K562 (cell line): ENCODE results near the gene WBP1. TPM values are rescaled to one million over a fixed set of nuclear protein-coding genes. Genes with fewer than 3 reads are reported as not detected.
A peak's percentile ranks its signal among the peaks of the same experiment; 100 is the strongest.

Experiments
- ATAC-seq: fragments of 200-7000 bp; cut with Tn5 transposase; 3 replicates; pipeline ENCODE4 v1.9.1; 2020; ENCODE audit warnings: moderate library complexity
- BruUV-seq: library from RNA; stranded (reverse); fragments of 400-500 nt; replicated peaks from 2 replicates; lab custom pipeline; 2021; lab: Mats Ljungman, UMichigan
- CTCF ChIA-PET: fragments of 300-600 bp; formaldehyde crosslinking; extraction: SDS; loops from one replicate; lab custom pipeline; 2021; ENCODE audit warnings: low intra/inter-chr PET ratio; lab: Yijun Ruan, JAX
- POLR2A ChIA-PET: fragments of 300-600, 350-650 bp; sonication (Branson Sonifier 250); formaldehyde crosslinking; extraction: SDS; loops from one replicate; lab custom pipeline; 2021; ENCODE audit warnings: antibody characterized with exemption, inconsistent platforms; lab: Yijun Ruan, JAX
- DNase-seq, 4 experiments: peaks; one replicate each; pipeline versions ENCODE4 v3.0.0 to v3.0.0-alpha.2; 2011 to 2018; ENCODE audit warnings: low spot score in 3 of 4, mixed read lengths in 3 of 4; ENCODE audit errors: extremely low read depth in 1 of 4
- FAIRE-seq: peaks from 2 replicates; lab custom pipeline; 2011; peaks lifted over from hg19 to GRCh38; lab: Jason Lieb, UNC
- H2AFZ ChIP-seq: 2 replicates; pipeline ENCODE4 v1.6.0; 2011; ENCODE audit warnings: low read depth, low read length, control low read depth, inconsistent platforms
- H3K27ac ChIP-seq: fragments of 200-600 bp; 3 replicates; pipeline ENCODE4 v1.8.0; 2011; ENCODE audit warnings: low read depth, mild to moderate bottlenecking, control low read depth, inconsistent platforms, low read length, moderate library complexity, mixed read lengths; ENCODE audit errors: extremely low read depth
- H3K27me3 ChIP-seq, 2 experiments: fragments of 300-600 bp in 1 of 2; 2 replicates in 1 of 2; 3 replicates in 1 of 2; pipeline versions ENCODE4 v1.6.0 to v1.8.0; 2011; ENCODE audit warnings: inconsistent platforms in 2 of 2, low read length in 2 of 2, mild to moderate bottlenecking in 1 of 2, mixed read lengths in 1 of 2, moderate library complexity in 1 of 2; ENCODE audit not compliant: control insufficient read depth in 2 of 2, insufficient read depth in 2 of 2
- H3K36me3 ChIP-seq: fragments of 300-600 bp; 3 replicates; pipeline ENCODE4 v1.8.0; 2011; ENCODE audit warnings: mild to moderate bottlenecking, low read length, inconsistent platforms; ENCODE audit not compliant: control insufficient read depth, insufficient read depth
- H3K4me1 ChIP-seq, 2 experiments: fragments of 200-600 bp in 1 of 2; replicated peaks in 1 of 2; 2 replicates in 1 of 2; 3 replicates in 1 of 2; pipeline versions ENCODE4 v1.5.1 to v1.8.0; 2011; ENCODE audit warnings: inconsistent platforms in 2 of 2, low read length in 2 of 2, mild to moderate bottlenecking in 1 of 2, mixed read lengths in 1 of 2, moderate library complexity in 1 of 2; ENCODE audit not compliant: control insufficient read depth in 2 of 2, insufficient read depth in 2 of 2
- H3K4me2 ChIP-seq: 2 replicates; pipeline ENCODE4 v1.6.1; 2011; ENCODE audit warnings: low read length, control low read depth, inconsistent platforms, mixed read lengths; ENCODE audit not compliant: insufficient read depth
- H3K4me3 ChIP-seq: fragments of 200-600 bp; sonication (generic), shearing (Covaris generic); 2 replicates; pipeline ENCODE4 v1.5.1; 2016; ENCODE audit warnings: control low read depth, inconsistent platforms
- H3K79me2 ChIP-seq: fragments of 200-600 bp; 3 replicates; pipeline ENCODE4 v1.8.0; 2011; ENCODE audit warnings: low read length, inconsistent platforms; ENCODE audit not compliant: control insufficient read depth, insufficient read depth
- H3K9ac ChIP-seq, 2 experiments: 2 replicates each; pipeline versions ENCODE4 v1.6.0 to v1.6.1; 2011; ENCODE audit warnings: low read depth in 2 of 2, low read length in 2 of 2, control low read depth in 1 of 2, inconsistent platforms in 1 of 2, mild to moderate bottlenecking in 1 of 2, mixed read lengths in 1 of 2; ENCODE audit not compliant: insufficient read depth in 1 of 2
- H3K9me1 ChIP-seq: one replicate; pipeline ENCODE4 v1.6.0; 2011; ENCODE audit warnings: inconsistent platforms, mild to moderate bottlenecking, low read length, moderate library complexity; ENCODE audit not compliant: control insufficient read depth, insufficient read depth
- H3K9me3 ChIP-seq: replicated peaks from 2 replicates; pipeline ENCODE4 v1.5.1; 2011; ENCODE audit warnings: low read depth, low read length, inconsistent platforms; ENCODE audit not compliant: control insufficient read depth, insufficient read depth
- H4K20me1 ChIP-seq: replicated peaks from 2 replicates; pipeline ENCODE4 v1.6.1; 2011; ENCODE audit warnings: low read length, inconsistent platforms, mixed read lengths; ENCODE audit not compliant: control insufficient read depth, insufficient read depth
- CBFA2T2 ChIP-seq: fragments of 450-650 bp; conservative IDR thresholded peaks from 2 replicates; pipeline ENCODE4 v1.6.1; 2017; ENCODE audit warnings: mild to moderate bottlenecking
- CBX3 ChIP-seq, 2 experiments: IDR thresholded peaks; 1 replicate in 1 of 2; 2 replicates in 1 of 2; pipeline ENCODE4 v1.6.1; 2012; ENCODE audit warnings: inconsistent platforms in 2 of 2, low read length in 2 of 2, borderline replicate concordance in 1 of 2, control low read depth in 1 of 2
- DEAF1 ChIP-seq: fragments of 450-650 bp; formaldehyde crosslinking; IDR thresholded peaks from 2 replicates; pipeline ENCODE4 v1.4.0; 2020; ENCODE audit warnings: mild to moderate bottlenecking, moderate library complexity
- ELF4 ChIP-seq: fragments of 450-650 bp; formaldehyde crosslinking; IDR thresholded peaks from 2 replicates; pipeline ENCODE4 v1.4.0; 2022; ENCODE audit warnings: missing genetic modification characterization
- FIP1L1 ChIP-seq: fragments of 200-400 bp; formaldehyde crosslinking; IDR thresholded peaks from 2 replicates; pipeline ENCODE4 v1.6.1; 2018; ENCODE audit warnings: mild to moderate bottlenecking, low read depth, low read length; ENCODE audit not compliant: poor library complexity, severe bottlenecking
- KAT2B ChIP-seq: IDR thresholded peaks from one replicate; pipeline ENCODE4 v1.6.1; 2012; ENCODE audit warnings: low read depth, mild to moderate bottlenecking, control low read depth, inconsistent platforms, low read length, moderate library complexity
- NR4A1 ChIP-seq, 2 experiments: fragments of 250-450 bp in 1 of 2; fragments of 450-650 bp in 1 of 2; sonication (Bioruptor Pico) in 1 of 2; IDR thresholded peaks; 2 replicates each; pipeline versions ENCODE4 v1.4.0 to v1.6.1; 2016 to 2020; ENCODE audit warnings: mild to moderate bottlenecking in 2 of 2, missing compliant biosample characterization in 1 of 2, missing genetic modification characterization in 1 of 2, moderate library complexity in 1 of 2
- SMARCC2 ChIP-seq: fragments of 450-650 bp; IDR thresholded peaks from 2 replicates; pipeline ENCODE4 v1.6.1; 2017; ENCODE audit warnings: antibody characterized with exemption, moderate library complexity, mild to moderate bottlenecking, low read depth
- TFAM ChIP-seq: fragments of 250-450 bp; sonication (Bioruptor Pico); conservative IDR thresholded peaks from 2 replicates; pipeline ENCODE4 v1.5.0; 2021; ENCODE audit warnings: mild to moderate bottlenecking, moderate library complexity
- XRCC4 ChIP-seq: IDR thresholded peaks from one replicate; pipeline ENCODE4 v1.6.1; 2011; ENCODE audit not compliant: insufficient read depth, insufficient read length; ENCODE audit errors: extremely low read depth
- ZKSCAN8 ChIP-seq: fragments of 200-800 bp; sonication (Bioruptor generic); IDR thresholded peaks from 2 replicates; pipeline ENCODE4 v1.6.1; 2016; ENCODE audit warnings: missing genetic modification characterization, missing compliant biosample characterization
- ZNF175 ChIP-seq: fragments of 200-800 bp; sonication (Bioruptor generic); IDR thresholded peaks from 2 replicates; pipeline ENCODE4 v1.6.1; 2016; ENCODE audit warnings: low read depth, mild to moderate bottlenecking, missing genetic modification characterization, missing compliant biosample characterization
- WGBS: fragments of 100-300 bp; shearing (Covaris generic); methylation state at CpG from one replicate; pipeline ENCODE4 v1.1.6; 2016; ENCODE audit warnings: low coverage, mixed read lengths; ENCODE audit not compliant: insufficient coverage; ENCODE audit errors: missing lambda C conversion rate; 5-methylcytosine and 5-hydroxymethylcytosine counted together
- in situ Hi-C: fragments of 300-500 bp; cut with MboI; formaldehyde crosslinking; loops from 4 replicates; pipeline ENCODE4 v1.15.0; 2018; ENCODE audit warnings: inconsistent platforms, mixed read lengths
- intact Hi-C: fragments of 100-400 bp; cut with micrococcal nuclease; formaldehyde crosslinking; loops from 2 replicates; pipeline ENCODE4 v1.14.2; 2022
- polyA plus RNA-seq, 8 experiments: library from polyadenylated mRNA; depleted of rRNA in 4 of 8; stranded (reverse) in 5 of 8; unstranded in 3 of 8; fragments of >200 nt; fragmentation: Nextera tagmentation in 2 of 8; fragmentation: Illumina TruSeq in 1 of 8; extraction: Ambion mirVana in 2 of 8; extraction: Trizol in 1 of 8; gene quantifications; 2 replicates each; pipeline versions ENCODE4 v1.2.1 to v1.2.3, GENCODE V29; 2011 to 2014; ENCODE audit warnings: inconsistent platforms in 1 of 8, missing spikeins in 1 of 8
- total RNA-seq, 7 experiments: library from RNA; depleted of rRNA in 6 of 7; stranded (reverse); fragments of >200 nt in 6 of 7; fragmentation: Illumina TruSeq in 2 of 7; extraction: Trizol in 2 of 7; gene quantifications; 2 replicates each; pipeline versions ENCODE4 v1.2.1 to v1.2.3, GENCODE V29; 2011 to 2021; ENCODE audit warnings: low replicate concordance in 1 of 7
- TF ChIP-seq, protein P1 (sequence below): sonication (generic); formaldehyde crosslinking; IDR thresholded peaks from 2 replicates; pipeline ENCODE4 v1.8.0; 2022; ENCODE audit warnings: missing genetic modification reagents, mild to moderate bottlenecking, borderline replicate concordance
- TF ChIP-seq, protein P2 (sequence below): fragments of 250-450 bp; sonication (Bioruptor Pico); IDR thresholded peaks from 2 replicates; pipeline ENCODE4 v1.9.0; 2021; ENCODE audit warnings: mild to moderate bottlenecking
- TF ChIP-seq, protein P3 (sequence below): fragments of 450-650 bp; conservative IDR thresholded peaks from 2 replicates; pipeline ENCODE4 v1.6.1; 2016; ENCODE audit warnings: missing genetic modification characterization, low read depth, mild to moderate bottlenecking, missing compliant biosample characterization, moderate library complexity

The WBP1 gene
- total and polyA plus RNA-seq, 9 of the 15 experiments (the other 6 are each of a cell fraction or from before 2014, with no cell fraction given) = 1.9 to 27.7 (median 14.2) TPM

DNA sequence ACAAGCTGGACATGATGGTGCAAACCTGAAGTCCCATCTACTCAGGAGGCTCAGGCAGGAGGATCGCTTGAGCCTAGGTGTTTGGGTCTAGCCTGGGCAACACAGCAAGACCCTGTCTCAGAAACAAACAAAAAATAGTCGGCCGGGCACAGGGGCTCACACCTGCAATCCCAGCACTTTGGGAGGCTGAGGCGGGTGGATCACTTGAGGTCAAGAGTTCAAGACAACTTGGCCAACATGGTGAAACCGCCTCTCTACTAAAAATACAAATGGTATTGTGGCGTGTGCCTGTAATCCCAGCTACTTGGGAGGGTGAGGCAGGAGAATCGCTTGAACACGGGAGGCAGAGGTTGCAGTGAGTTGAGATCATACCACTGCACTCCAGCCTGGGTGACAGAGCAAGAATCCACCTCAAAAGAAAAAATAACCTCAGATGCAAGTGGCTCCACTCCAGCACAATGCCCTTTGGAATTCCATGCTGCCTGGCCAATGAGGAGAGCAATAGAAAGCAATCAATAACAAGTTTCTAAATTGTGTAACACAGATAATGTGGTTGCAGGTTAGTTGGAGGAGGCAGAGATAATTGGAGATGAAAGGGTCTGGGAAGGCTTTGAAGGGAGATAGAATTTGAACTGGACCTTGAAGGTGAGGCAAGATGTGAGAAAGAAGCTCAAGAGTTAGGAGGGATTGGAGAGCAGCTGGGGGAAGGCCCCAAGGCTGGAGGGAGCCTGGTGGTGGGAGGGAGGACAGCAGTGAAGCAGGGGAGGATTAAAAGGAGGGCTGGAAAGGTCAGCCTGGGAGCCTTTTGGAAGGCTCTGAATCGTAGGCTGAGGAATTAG lies 30.6 kb downstream of the WBP1 start:
- 73% methylated on average over 9 of the region's 9 CpGs for WGBS
- TF ChIP-seq, protein P1, sequence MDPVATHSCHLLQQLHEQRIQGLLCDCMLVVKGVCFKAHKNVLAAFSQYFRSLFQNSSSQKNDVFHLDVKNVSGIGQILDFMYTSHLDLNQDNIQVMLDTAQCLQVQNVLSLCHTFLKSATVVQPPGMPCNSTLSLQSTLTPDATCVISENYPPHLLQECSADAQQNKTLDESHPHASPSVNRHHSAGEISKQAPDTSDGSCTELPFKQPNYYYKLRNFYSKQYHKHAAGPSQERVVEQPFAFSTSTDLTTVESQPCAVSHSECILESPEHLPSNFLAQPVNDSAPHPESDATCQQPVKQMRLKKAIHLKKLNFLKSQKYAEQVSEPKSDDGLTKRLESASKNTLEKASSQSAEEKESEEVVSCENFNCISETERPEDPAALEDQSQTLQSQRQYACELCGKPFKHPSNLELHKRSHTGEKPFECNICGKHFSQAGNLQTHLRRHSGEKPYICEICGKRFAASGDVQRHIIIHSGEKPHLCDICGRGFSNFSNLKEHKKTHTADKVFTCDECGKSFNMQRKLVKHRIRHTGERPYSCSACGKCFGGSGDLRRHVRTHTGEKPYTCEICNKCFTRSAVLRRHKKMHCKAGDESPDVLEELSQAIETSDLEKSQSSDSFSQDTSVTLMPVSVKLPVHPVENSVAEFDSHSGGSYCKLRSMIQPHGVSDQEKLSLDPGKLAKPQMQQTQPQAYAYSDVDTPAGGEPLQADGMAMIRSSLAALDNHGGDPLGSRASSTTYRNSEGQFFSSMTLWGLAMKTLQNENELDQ (CRISPR knock-in tag) = no peak
- TF ChIP-seq NR4A1 (CRISPR knock-in tag; IDR thresholded peaks at IDR 0.05) (no peak), NR4A1 (tag; IDR thresholded peaks at IDR 0.05) (no peak), DEAF1 (no peak), KAT2B (no peak), ZKSCAN8 (no peak), ZNF175 (CRISPR knock-in tag) (no peak), CBFA2T2 (no peak), XRCC4 (no peak), TFAM (CRISPR knock-in tag) (no peak), ELF4 (CRISPR knock-in tag) (no peak), CBX3 (IDR thresholded peaks at IDR 0.05; ENCODE audit: borderline replicate concordance in 1 of 2, low read length in 2 of 2) (no peak), SMARCC2 (no peak), FIP1L1 (no peak)
- TF ChIP-seq, protein P2, sequence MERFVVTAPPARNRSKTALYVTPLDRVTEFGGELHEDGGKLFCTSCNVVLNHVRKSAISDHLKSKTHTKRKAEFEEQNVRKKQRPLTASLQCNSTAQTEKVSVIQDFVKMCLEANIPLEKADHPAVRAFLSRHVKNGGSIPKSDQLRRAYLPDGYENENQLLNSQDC (CRISPR knock-in tag) = no peak
- TF ChIP-seq, protein P3, sequence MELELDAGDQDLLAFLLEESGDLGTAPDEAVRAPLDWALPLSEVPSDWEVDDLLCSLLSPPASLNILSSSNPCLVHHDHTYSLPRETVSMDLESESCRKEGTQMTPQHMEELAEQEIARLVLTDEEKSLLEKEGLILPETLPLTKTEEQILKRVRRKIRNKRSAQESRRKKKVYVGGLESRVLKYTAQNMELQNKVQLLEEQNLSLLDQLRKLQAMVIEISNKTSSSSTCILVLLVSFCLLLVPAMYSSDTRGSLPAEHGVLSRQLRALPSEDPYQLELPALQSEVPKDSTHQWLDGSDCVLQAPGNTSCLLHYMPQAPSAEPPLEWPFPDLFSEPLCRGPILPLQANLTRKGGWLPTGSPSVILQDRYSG (tag) = no peak

More for the DNA sequence above, 30.6 kb downstream of the WBP1 start:
- Histone ChIP-seq H4K20me1 (no peaks in the 10 kb centered on the region), H3K4me3 (no peak overlapping the region), H3K9ac (peak overlapping the region in 1 of 2 experiments; percentile 52; a peak in 1 of 4 replicates), H3K4me1 (peaks cover 4 to 8% of the 10 kb centered on the region in 2 experiments; a peak in 4 of 5 replicates), H2AFZ (no peak overlapping the region), H3K9me3 (no peaks in the 10 kb centered on the region), H3K79me2 (0 out of 3 replicates have a peak, but pooled peaks cover 3% of the 10 kb centered on the region), H3K27me3 (no peaks in the 10 kb centered on the region), H3K4me2 (no peak overlapping the region), H3K27ac (no peak overlapping the region; the same call in 2 of the 3 replicates), H3K9me1 (no peaks in the 10 kb centered on the region), H3K36me3 (peaks cover 57% of the 10 kb centered on the region; the same call in 2 of the 3 replicates)
- BruUV-seq = no TSS peak
- no peak for DNase-seq
- ChIA-PET POLR2A (interaction anchor here (1.2 to 2.4 kb wide), 3 partner anchors 8 to 15 kb away, joined by 5 to 13 read pairs (median 6); no protein-coding TSS in a partner anchor), CTCF (no interaction called here)
- in situ Hi-C loops (loop anchor here (5.0 kb wide), 1 partner anchor 83 kb away; no protein-coding TSS in a partner anchor), intact Hi-C loops (no loop called here)
- ATAC-seq = peak; percentile 71
- FAIRE-seq = no peak
